IMR-90 (cell line): ENCODE measurements around the gene DNMT3A.

Experiments
- USF2 ChIP-seq: fragments of 150-350 bp; IDR thresholded peaks from 2 replicates; pipeline ENCODE4 v1.6.1; 2017; ENCODE audit warnings: mild to moderate bottlenecking, antibody characterized with exemption, low read length, low read depth
- TF ChIP-seq, protein P1 (sequence below): conservative IDR thresholded peaks from 2 replicates; pipeline ENCODE4 v1.5.1; 2012; ENCODE audit warnings: mild to moderate bottlenecking, low read depth, low read length, improper control_type of control experiment

- no peak for TF ChIP-seq USF2
- TF ChIP-seq, protein P1, sequence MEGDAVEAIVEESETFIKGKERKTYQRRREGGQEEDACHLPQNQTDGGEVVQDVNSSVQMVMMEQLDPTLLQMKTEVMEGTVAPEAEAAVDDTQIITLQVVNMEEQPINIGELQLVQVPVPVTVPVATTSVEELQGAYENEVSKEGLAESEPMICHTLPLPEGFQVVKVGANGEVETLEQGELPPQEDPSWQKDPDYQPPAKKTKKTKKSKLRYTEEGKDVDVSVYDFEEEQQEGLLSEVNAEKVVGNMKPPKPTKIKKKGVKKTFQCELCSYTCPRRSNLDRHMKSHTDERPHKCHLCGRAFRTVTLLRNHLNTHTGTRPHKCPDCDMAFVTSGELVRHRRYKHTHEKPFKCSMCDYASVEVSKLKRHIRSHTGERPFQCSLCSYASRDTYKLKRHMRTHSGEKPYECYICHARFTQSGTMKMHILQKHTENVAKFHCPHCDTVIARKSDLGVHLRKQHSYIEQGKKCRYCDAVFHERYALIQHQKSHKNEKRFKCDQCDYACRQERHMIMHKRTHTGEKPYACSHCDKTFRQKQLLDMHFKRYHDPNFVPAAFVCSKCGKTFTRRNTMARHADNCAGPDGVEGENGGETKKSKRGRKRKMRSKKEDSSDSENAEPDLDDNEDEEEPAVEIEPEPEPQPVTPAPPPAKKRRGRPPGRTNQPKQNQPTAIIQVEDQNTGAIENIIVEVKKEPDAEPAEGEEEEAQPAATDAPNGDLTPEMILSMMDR: no peak
These were observed 72.5 kb downstream of the DNMT3A start for GRCh38 chr2:25269233-25269632.
